ENCODE measurements around the gene RBM27.
"Not testable (repeated sequence)": the region's sequence is repeated elsewhere in the genome, so short reads cannot be mapped to it uniquely, and the experiment has no call there.

The RBM27 gene

GRCh38 chr5:146210810-146211209 lies 7.4 kb downstream of the RBM27 start:
- H3K4me1 ChIP-seq (ENCODE audit: control insufficient read depth in 1 of 2, insufficient read depth in 2 of 2, low read length in 2 of 2); H3K4me2 ChIP-seq (ENCODE audit: low read length); H2BK5ac ChIP-seq (ENCODE audit: low read depth, low read length, poor library complexity); H4K91ac ChIP-seq (ENCODE audit: low read depth, low read length); H3K36me3 ChIP-seq (ENCODE audit: control insufficient read depth in 1 of 2, insufficient read depth in 2 of 2, low read length in 2 of 2); H4K8ac ChIP-seq (ENCODE audit: low read depth, low read length); H3K9ac ChIP-seq (ENCODE audit: low read length); H3K14ac ChIP-seq (ENCODE audit: low read length); H4K12ac ChIP-seq (ENCODE audit: low read depth, low read length); H3K23ac ChIP-seq (ENCODE audit: low read length); H3K4me3 ChIP-seq (ENCODE audit: low read depth, low read length); H3K79me2 ChIP-seq (ENCODE audit: control insufficient read depth, insufficient read depth, low read length, poor library complexity); H2AFZ ChIP-seq (ENCODE audit: insufficient read depth, low read length, poor library complexity); H3K79me1 ChIP-seq (ENCODE audit: low read length); H3K18ac ChIP-seq (ENCODE audit: low read length); H3K27ac ChIP-seq (ENCODE audit: low read depth, low read length); H3K9me3 ChIP-seq (ENCODE audit: insufficient read depth, low read depth, low read length); H2BK12ac ChIP-seq (ENCODE audit: low read length); H2AK5ac ChIP-seq (ENCODE audit: low read length); H3K27me3 ChIP-seq (ENCODE audit: insufficient read depth, low read length); H2BK120ac ChIP-seq (ENCODE audit: insufficient read depth, low read length, poor library complexity): not testable (repeated sequence)
- peak in 1 of 2 donors; percentile 16 for DNase-seq
- WGBS (ENCODE audit: extremely low coverage, insufficient coverage, insufficient read length) = no CpG with 5 or more reads among the region's 13 CpGs
- peak overlapping the region; percentile 95 for H3K4ac ChIP-seq (ENCODE audit: low read depth, low read length)

- WGBS (ENCODE audit: extremely low coverage, insufficient coverage, insufficient read length) = no CpG with 5 or more reads among the region's 4 CpGs
- Histone ChIP-seq H2BK5ac (ENCODE audit: low read depth, low read length, poor library complexity) (no peak overlapping the region), H3K18ac (ENCODE audit: low read length) (no peak overlapping the region), H3K14ac (ENCODE audit: low read length) (no peak overlapping the region), H3K4me2 (ENCODE audit: low read length) (no peak overlapping the region), H3K79me2 (ENCODE audit: control insufficient read depth, insufficient read depth, low read length, poor library complexity) (peaks cover 3% of the 10 kb centered on the region), H2BK12ac (ENCODE audit: low read length) (no peak overlapping the region), H2BK120ac (ENCODE audit: insufficient read depth, low read length, poor library complexity) (no peak overlapping the region), H3K27me3 (ENCODE audit: insufficient read depth, low read length) (no peaks in the 10 kb centered on the region), H2AFZ (ENCODE audit: insufficient read depth, low read length, poor library complexity) (no peak overlapping the region), H3K36me3 (ENCODE audit: control insufficient read depth in 1 of 2, insufficient read depth in 2 of 2, low read length in 2 of 2) (no peaks in the 10 kb centered on the region), H3K27ac (ENCODE audit: low read depth, low read length) (no peak overlapping the region), H3K4me3 (ENCODE audit: low read depth, low read length) (no peak overlapping the region), H3K23ac (ENCODE audit: low read length) (no peak overlapping the region), H3K79me1 (ENCODE audit: low read length) (no peaks in the 10 kb centered on the region), H3K9me3 (ENCODE audit: insufficient read depth, low read depth, low read length) (no peaks in the 10 kb centered on the region), H4K12ac (ENCODE audit: low read depth, low read length) (no peak overlapping the region), H3K4ac (ENCODE audit: low read depth, low read length) (no peak overlapping the region), H3K9ac (ENCODE audit: low read length) (no peak overlapping the region), H4K8ac (ENCODE audit: low read depth, low read length) (no peak overlapping the region), H2AK5ac (ENCODE audit: low read length) (no peak overlapping the region), H4K91ac (ENCODE audit: low read depth, low read length) (no peak overlapping the region), H3K4me1 (ENCODE audit: control insufficient read depth in 1 of 2, insufficient read depth in 2 of 2, low read length in 2 of 2) (no peaks in the 10 kb centered on the region)
- no peak for DNase-seq
These were observed 9.9 kb downstream of the RBM27 start for GRCh38 chr5:146213210-146213826.

GRCh38 chr5:146214881-146215280 lies 11.5 kb downstream of the RBM27 start:
- H3K9me3 ChIP-seq (ENCODE audit: insufficient read depth, low read depth, low read length); H4K12ac ChIP-seq (ENCODE audit: low read depth, low read length); H2BK12ac ChIP-seq (ENCODE audit: low read length); H3K4me3 ChIP-seq (ENCODE audit: low read depth, low read length); H2AK5ac ChIP-seq (ENCODE audit: low read length); H2BK5ac ChIP-seq (ENCODE audit: low read depth, low read length, poor library complexity); H4K91ac ChIP-seq (ENCODE audit: low read depth, low read length); H4K8ac ChIP-seq (ENCODE audit: low read depth, low read length); DNase-seq; H3K27ac ChIP-seq (ENCODE audit: low read depth, low read length); H3K4me1 ChIP-seq (ENCODE audit: control insufficient read depth in 1 of 2, insufficient read depth in 2 of 2, low read length in 2 of 2); H2BK120ac ChIP-seq (ENCODE audit: insufficient read depth, low read length, poor library complexity); H2AFZ ChIP-seq (ENCODE audit: insufficient read depth, low read length, poor library complexity); H3K14ac ChIP-seq (ENCODE audit: low read length); H3K36me3 ChIP-seq (ENCODE audit: control insufficient read depth in 1 of 2, insufficient read depth in 2 of 2, low read length in 2 of 2); H3K9ac ChIP-seq (ENCODE audit: low read length); H3K79me2 ChIP-seq (ENCODE audit: control insufficient read depth, insufficient read depth, low read length, poor library complexity); H3K23ac ChIP-seq (ENCODE audit: low read length); H3K4me2 ChIP-seq (ENCODE audit: low read length); H3K27me3 ChIP-seq (ENCODE audit: insufficient read depth, low read length); H3K18ac ChIP-seq (ENCODE audit: low read length); H3K4ac ChIP-seq (ENCODE audit: low read depth, low read length); H3K79me1 ChIP-seq (ENCODE audit: low read length): not testable (repeated sequence)
- no CpG with 5 or more reads among the region's 5 CpGs for WGBS (ENCODE audit: extremely low coverage, insufficient coverage, insufficient read length)

GRCh38 chr5:146218168-146218567 lies 14.8 kb downstream of the RBM27 start:
- H4K12ac ChIP-seq (ENCODE audit: low read depth, low read length) = no peak overlapping the region
- H3K9me3 ChIP-seq (ENCODE audit: insufficient read depth, low read depth, low read length) = no peaks in the 10 kb centered on the region
- no CpG with 5 or more reads among the region's 2 CpGs for WGBS (ENCODE audit: extremely low coverage, insufficient coverage, insufficient read length)

More at GRCh38 chr5:146218168-146218567, 14.8 kb downstream of the RBM27 start:
- Histone ChIP-seq H3K36me3 (ENCODE audit: control insufficient read depth in 1 of 2, insufficient read depth in 2 of 2, low read length in 2 of 2) (peaks cover 2 to 5% of the 10 kb centered on the region in 2 experiments), H3K4me2 (ENCODE audit: low read length) (no peak overlapping the region), H2AK5ac (ENCODE audit: low read length) (no peak overlapping the region), H3K4me1 (ENCODE audit: control insufficient read depth in 1 of 2, insufficient read depth in 2 of 2, low read length in 2 of 2) (no peaks in the 10 kb centered on the region), H4K8ac (ENCODE audit: low read depth, low read length) (no peak overlapping the region), H3K23ac (ENCODE audit: low read length) (no peak overlapping the region), H3K27ac (ENCODE audit: low read depth, low read length) (no peak overlapping the region), H3K79me1 (ENCODE audit: low read length) (no peaks in the 10 kb centered on the region), H3K9ac (ENCODE audit: low read length) (no peak overlapping the region), H3K14ac (ENCODE audit: low read length) (no peak overlapping the region), H3K79me2 (ENCODE audit: control insufficient read depth, insufficient read depth, low read length, poor library complexity) (peaks cover 3% of the 10 kb centered on the region), H3K27me3 (ENCODE audit: insufficient read depth, low read length) (no peaks in the 10 kb centered on the region), H4K91ac (ENCODE audit: low read depth, low read length) (no peak overlapping the region), H2AFZ (ENCODE audit: insufficient read depth, low read length, poor library complexity) (no peak overlapping the region), H2BK5ac (ENCODE audit: low read depth, low read length, poor library complexity) (no peak overlapping the region), H3K18ac (ENCODE audit: low read length) (no peak overlapping the region), H3K4ac (ENCODE audit: low read depth, low read length) (no peak overlapping the region), H2BK120ac (ENCODE audit: insufficient read depth, low read length, poor library complexity) (no peak overlapping the region), H3K4me3 (ENCODE audit: low read depth, low read length) (no peak overlapping the region), H2BK12ac (ENCODE audit: low read length) (no peak overlapping the region)
- no peak for DNase-seq
